WTC11 (cell line): ENCODE data around the gene RRP1. TPM values are rescaled to one million over a fixed set of nuclear protein-coding genes. Genes with fewer than 3 reads are reported as not detected.

Source experiments
- ARID4B ChIP-seq: sonication (generic); formaldehyde crosslinking; IDR thresholded peaks from 2 replicates; pipeline ENCODE4 v1.8.0; 2023; ENCODE audit warnings: missing genetic modification reagents, mild to moderate bottlenecking, borderline replicate concordance
- ATF3 ChIP-seq: sonication (generic); formaldehyde crosslinking; conservative IDR thresholded peaks from 2 replicates; pipeline ENCODE4 v1.8.1; 2022; ENCODE audit warnings: mild to moderate bottlenecking, missing genetic modification reagents
- ATF6 ChIP-seq: sonication (generic); formaldehyde crosslinking; IDR thresholded peaks from 2 replicates; pipeline ENCODE4 v1.8.1; 2023; ENCODE audit warnings: mild to moderate bottlenecking, missing genetic modification reagents
- CBFB ChIP-seq: sonication (generic); formaldehyde crosslinking; IDR thresholded peaks from 2 replicates; pipeline ENCODE4 v1.8.1; 2022; ENCODE audit warnings: mild to moderate bottlenecking, low read depth, missing genetic modification reagents
- CREM ChIP-seq: sonication (generic); formaldehyde crosslinking; IDR thresholded peaks from 2 replicates; pipeline ENCODE4 v1.8.1; 2022; ENCODE audit warnings: mild to moderate bottlenecking, missing genetic modification reagents, moderate library complexity
- E2F1 ChIP-seq: sonication (generic); formaldehyde crosslinking; IDR thresholded peaks from 2 replicates; pipeline ENCODE4 v1.8.0; 2022; ENCODE audit warnings: mild to moderate bottlenecking, missing genetic modification reagents
- ERG ChIP-seq: fragments of 250-450 bp; sonication (Bioruptor Pico); IDR thresholded peaks from 2 replicates; pipeline ENCODE4 v1.8.0; 2021; ENCODE audit warnings: mild to moderate bottlenecking
- ESRRA ChIP-seq: sonication (generic); formaldehyde crosslinking; IDR thresholded peaks from 2 replicates; pipeline ENCODE4 v1.8.1; 2022; ENCODE audit warnings: mild to moderate bottlenecking, missing genetic modification reagents, borderline replicate concordance
- FOXP4 ChIP-seq: sonication (generic); formaldehyde crosslinking; IDR thresholded peaks from 2 replicates; pipeline ENCODE4 v1.8.0; 2022; ENCODE audit warnings: mild to moderate bottlenecking, missing genetic modification reagents
- GTF2I ChIP-seq: fragments of 250-450 bp; sonication (Bioruptor Pico); conservative IDR thresholded peaks from 2 replicates; pipeline ENCODE4 v1.4.0; 2021; ENCODE audit warnings: mild to moderate bottlenecking
- MLX ChIP-seq: sonication (generic); formaldehyde crosslinking; IDR thresholded peaks from 2 replicates; pipeline ENCODE4 v1.8.1; 2023; ENCODE audit warnings: mild to moderate bottlenecking, missing genetic modification reagents, moderate library complexity
- NR3C1 ChIP-seq: sonication (generic); formaldehyde crosslinking; conservative IDR thresholded peaks from 2 replicates; pipeline ENCODE4 v1.8.1; 2023; ENCODE audit warnings: low read depth, mild to moderate bottlenecking, missing genetic modification reagents
- PREB ChIP-seq: sonication (generic); formaldehyde crosslinking; IDR thresholded peaks from 2 replicates; pipeline ENCODE4 v1.8.1; 2022; ENCODE audit warnings: mild to moderate bottlenecking, missing genetic modification reagents, moderate library complexity, borderline replicate concordance
- PRRX2 ChIP-seq: fragments of 250-450 bp; sonication (Bioruptor Pico); IDR thresholded peaks from 2 replicates; pipeline ENCODE4 v1.8.0; 2021; ENCODE audit warnings: mild to moderate bottlenecking
- STAT6 ChIP-seq: sonication (generic); formaldehyde crosslinking; conservative IDR thresholded peaks from 2 replicates; pipeline ENCODE4 v1.8.1; 2023; ENCODE audit warnings: mild to moderate bottlenecking, low read depth, missing genetic modification reagents, moderate library complexity
- USF2 ChIP-seq: sonication (generic); formaldehyde crosslinking; IDR thresholded peaks from 2 replicates; pipeline ENCODE4 v1.8.1; 2023; ENCODE audit warnings: mild to moderate bottlenecking, missing genetic modification reagents, moderate library complexity
- ZNF232 ChIP-seq: sonication (generic); formaldehyde crosslinking; IDR thresholded peaks from 2 replicates; pipeline ENCODE4 v1.8.0; 2022; ENCODE audit warnings: mild to moderate bottlenecking, missing genetic modification reagents
- ZNF423 ChIP-seq: fragments of 250-450 bp; sonication (Bioruptor Pico); IDR thresholded peaks from 2 replicates; pipeline ENCODE4 v2.1.2; 2022; ENCODE audit warnings: mild to moderate bottlenecking, moderate library complexity
- total RNA-seq: library from RNA; stranded (reverse); gene quantifications from 3 replicates; pipeline ENCODE4 v1.2.3, GENCODE V29; 2021

The RRP1 gene
- total RNA-seq, 1 experiment from 2014 or later: 53.0 TPM

GRCh38 chr21:43789276-43790009 is at the start of gene RRP1 (continued):
- TF ChIP-seq MLX (CRISPR knock-in tag) (peak; percentile 96), PREB (CRISPR knock-in tag) (no peak), FOXP4 (CRISPR knock-in tag) (peak; percentile 93), ZNF232 (CRISPR knock-in tag) (no peak), ESRRA (peak; percentile 16; the same call in 1 of the 2 replicates), ATF6 (CRISPR knock-in tag) (no peak), CREM (CRISPR knock-in tag) (peak; percentile 99), NR3C1 (CRISPR knock-in tag) (no peak), PRRX2 (no peak), E2F1 (CRISPR knock-in tag) (0 out of 2 replicates have a peak, but pooled peaks have one; percentile 40), ATF3 (CRISPR knock-in tag) (no peak), STAT6 (CRISPR knock-in tag) (no peak), GTF2I (CRISPR knock-in tag) (no peak), ERG (no peak), ARID4B (CRISPR knock-in tag) (peak; percentile 91), USF2 (no peak; the same call in none of the 2 replicates), CBFB (CRISPR knock-in tag) (no peak), ZNF423 (CRISPR knock-in tag) (no peak)
